GM12872 (cell line): ENCODE data around the gene TLCD3B.
A peak's percentile ranks its signal among the peaks of the same experiment; 100 is the strongest.

Experiments used
- CTCF ChIP-seq: IDR thresholded peaks from 3 replicates; pipeline ENCODE4 v1.5.1; 2011; ENCODE audit warnings: low read depth, mild to moderate bottlenecking, low read length, moderate library complexity; ENCODE audit not compliant: insufficient read depth

The TLCD3B gene

GRCh38 chr16:30009990-30010843 is 20.9 kb downstream of the TLCD3B start:
- no peak for TF ChIP-seq CTCF

GRCh38 chr16:30009085-30009862 is 21.8 kb downstream of the TLCD3B start:
- no peak for TF ChIP-seq CTCF

- no peak for TF ChIP-seq CTCF
Observed at GRCh38 chr16:30007378-30007895, 23.6 kb downstream of the TLCD3B start.

- TF ChIP-seq CTCF: no peak
Observed at GRCh38 chr16:30006659-30007377, 24.3 kb downstream of the TLCD3B start.

- TF ChIP-seq CTCF: no peak
Observed at GRCh38 chr16:30006095-30006473, 25.0 kb downstream of the TLCD3B start.

- TF ChIP-seq CTCF: peak; percentile 81
Observed at GRCh38 chr16:30005341-30006094, 25.6 kb downstream of the TLCD3B start.
